H7 (cell line): ENCODE results near the gene MAD2L2. TPM values are rescaled to one million over a fixed set of nuclear protein-coding genes. Genes with fewer than 3 reads are reported as not detected.

Experiments
- DNase-seq: peaks from one replicate; pipeline ENCODE4 v3.0.0; 2012
- H3K27me3 ChIP-seq: 2 replicates; pipeline ENCODE4 v1.6.0; 2011; ENCODE audit warnings: mild to moderate bottlenecking, low read length; ENCODE audit not compliant: control insufficient read depth, insufficient read depth
- H3K36me3 ChIP-seq: replicated peaks from 2 replicates; pipeline ENCODE4 v1.5.1; 2011; ENCODE audit warnings: low read length; ENCODE audit not compliant: control insufficient read depth, insufficient read depth
- H3K4me3 ChIP-seq: 2 replicates; pipeline ENCODE4 v1.5.1; 2011; ENCODE audit warnings: low read depth, mild to moderate bottlenecking, control low read depth, low read length, moderate library complexity; ENCODE audit not compliant: insufficient read depth
- total RNA-seq: library from RNA; depleted of rRNA; stranded (reverse); fragments of >200 nt; shearing (Covaris generic); gene quantifications from 2 replicates; pipeline ENCODE4 v1.2.3, GENCODE V29; 2014

MAD2L2 gene
- total RNA-seq, 1 experiment from 2014 or later: 786 TPM

DNA sequence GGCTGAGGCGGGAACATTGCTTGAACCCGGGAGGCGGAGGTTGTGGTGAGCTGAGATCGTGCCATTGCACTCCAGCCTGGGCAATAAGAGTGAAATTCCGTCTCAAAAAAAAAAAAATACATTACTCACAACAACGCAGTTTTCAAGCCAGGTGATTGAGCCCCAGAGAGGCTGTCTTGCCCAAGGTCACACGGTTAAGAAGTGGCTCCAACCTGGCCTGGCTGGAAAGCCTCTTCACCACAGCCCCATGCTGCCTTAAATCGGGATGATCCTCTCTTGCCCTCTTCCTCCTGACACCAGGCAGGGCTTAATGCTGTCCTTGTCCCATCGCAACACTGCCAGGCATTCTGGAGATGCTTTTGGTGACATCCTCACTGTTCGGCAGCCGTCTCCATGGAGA lies 32.1 kb upstream of the MAD2L2 start:
- peaks cover 6% of the 10 kb centered on the region for H3K36me3 ChIP-seq
- H3K27me3 ChIP-seq: no peaks in the 10 kb centered on the region
- no peak overlapping the region for H3K4me3 ChIP-seq
- DNase-seq: no peak

DNA sequence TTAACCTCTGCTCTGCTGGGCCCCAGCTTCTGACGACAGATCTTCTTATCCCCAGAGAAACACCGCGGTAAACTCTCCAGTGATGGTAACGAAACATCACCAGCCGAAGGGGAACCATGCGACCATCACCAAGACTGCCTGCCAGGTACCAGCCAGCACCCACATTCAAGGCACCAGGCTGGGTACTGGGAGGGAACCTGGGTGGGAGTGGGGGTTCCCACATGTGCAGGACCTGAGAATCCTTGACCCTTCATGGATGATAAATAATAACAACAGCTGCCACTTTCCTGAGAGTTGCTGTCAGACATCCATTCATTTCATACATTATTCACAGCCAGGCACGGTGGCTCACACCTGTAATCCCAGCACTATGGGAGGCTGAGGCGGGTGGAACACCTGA lies 31.3 kb upstream of the MAD2L2 start:
- H3K36me3 ChIP-seq: peaks cover 6% of the 10 kb centered on the region
- no peak for DNase-seq
- H3K4me3 ChIP-seq: no peak overlapping the region
- H3K27me3 ChIP-seq: no peaks in the 10 kb centered on the region

DNA sequence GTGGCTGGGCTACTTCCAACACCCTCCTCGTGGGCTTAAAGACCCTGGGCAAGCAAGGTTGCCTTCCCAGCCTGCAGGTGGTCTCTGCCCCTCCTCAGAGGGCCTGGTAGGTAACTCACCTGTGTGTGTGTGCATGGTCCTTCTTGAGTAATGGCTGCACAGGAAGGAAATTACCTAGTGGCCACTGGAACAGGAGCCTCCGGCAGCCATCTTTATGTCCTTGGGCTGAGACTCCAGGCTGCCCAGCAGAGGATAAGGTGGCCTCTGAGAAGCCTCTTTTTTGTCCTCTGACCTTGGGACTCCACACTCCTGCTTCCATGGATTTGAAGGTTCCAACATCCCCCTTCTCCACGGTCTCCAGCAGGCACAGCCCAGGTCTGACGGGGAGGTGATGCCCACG lies 30.5 kb upstream of the MAD2L2 start:
- Histone ChIP-seq H3K27me3 (no peaks in the 10 kb centered on the region), H3K4me3 (no peak overlapping the region), H3K36me3 (peaks cover 6% of the 10 kb centered on the region)
- DNase-seq: no peak

DNA sequence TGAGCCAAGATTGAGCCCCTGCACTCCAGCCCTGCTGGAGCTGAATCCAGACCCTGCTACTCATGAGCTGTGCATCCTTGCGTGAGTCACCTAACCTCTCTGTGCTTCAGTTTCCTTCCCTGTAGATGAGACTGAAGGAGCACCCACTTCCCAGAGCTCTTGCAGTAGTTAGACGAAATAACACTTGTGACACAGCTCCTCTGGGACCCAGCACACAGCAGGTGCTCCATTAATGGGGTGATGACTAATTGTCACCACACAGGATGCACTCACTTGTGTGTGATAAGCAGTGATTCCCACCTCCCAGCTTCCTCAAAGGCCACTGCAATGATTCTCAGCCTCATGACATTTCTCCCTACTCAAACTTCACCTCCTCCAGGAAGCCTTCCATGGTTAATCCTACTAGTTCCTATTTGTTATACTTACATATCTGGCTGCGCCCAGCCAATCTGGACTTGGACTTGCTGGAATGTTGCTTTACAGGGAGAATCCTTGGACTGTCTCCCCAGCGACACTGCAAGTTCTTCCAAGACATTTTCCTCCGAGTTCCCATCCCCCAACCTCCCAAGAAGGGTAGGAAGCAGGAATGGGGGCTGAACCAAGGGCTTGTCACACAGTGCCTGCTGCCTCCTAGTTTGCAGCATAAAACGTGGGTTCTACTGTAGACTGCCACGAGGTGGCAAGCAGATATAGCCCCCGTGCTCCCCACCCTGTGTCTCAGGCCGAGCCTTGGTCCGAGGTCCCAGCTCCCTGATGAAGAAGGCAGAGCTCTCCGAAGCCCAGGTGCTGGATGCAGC lies 27.8 kb upstream of the MAD2L2 start:
- no peaks in the 10 kb centered on the region for H3K27me3 ChIP-seq
- H3K4me3 ChIP-seq: no peak overlapping the region
- DNase-seq: no peak
- H3K36me3 ChIP-seq: peaks cover 6% of the 10 kb centered on the region

DNA sequence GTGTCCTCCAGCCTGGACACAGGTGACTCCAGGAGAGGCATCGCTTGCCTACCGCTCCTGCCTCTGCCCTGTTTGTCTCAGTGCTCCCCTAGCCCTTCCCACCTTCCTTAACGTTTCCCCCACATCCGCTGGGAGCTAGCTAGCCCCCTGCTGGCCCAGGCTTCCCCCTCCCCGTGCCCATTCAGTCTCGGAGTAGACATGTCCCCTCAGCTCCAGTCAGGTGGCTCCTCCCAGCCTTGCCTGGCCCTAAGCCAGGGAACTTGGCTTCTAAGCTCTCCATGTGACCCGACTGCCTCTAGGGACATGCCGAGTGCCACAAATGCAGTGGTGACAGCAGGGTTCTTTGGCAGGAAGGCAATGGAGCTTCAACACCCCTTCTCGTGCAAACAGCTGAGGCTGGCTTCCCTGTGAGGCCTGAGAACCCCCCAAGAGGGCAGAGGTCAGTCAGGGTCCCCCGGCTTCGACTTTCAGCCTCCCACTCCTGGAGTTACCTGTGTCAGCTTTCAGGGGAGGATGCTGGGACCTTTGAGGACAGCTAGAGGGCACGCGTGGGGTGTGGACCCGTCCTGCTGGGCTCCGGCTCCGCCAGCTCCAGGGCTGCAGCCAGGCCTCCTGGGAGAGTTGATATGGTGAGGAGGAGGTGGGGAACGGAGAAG lies 26.8 kb upstream of the MAD2L2 start:
- Histone ChIP-seq H3K27me3 (no peaks in the 10 kb centered on the region), H3K4me3 (no peak overlapping the region), H3K36me3 (peaks cover 4% of the 10 kb centered on the region; the same call in 1 of the 2 replicates)
- peak; percentile 71 for DNase-seq

DNA sequence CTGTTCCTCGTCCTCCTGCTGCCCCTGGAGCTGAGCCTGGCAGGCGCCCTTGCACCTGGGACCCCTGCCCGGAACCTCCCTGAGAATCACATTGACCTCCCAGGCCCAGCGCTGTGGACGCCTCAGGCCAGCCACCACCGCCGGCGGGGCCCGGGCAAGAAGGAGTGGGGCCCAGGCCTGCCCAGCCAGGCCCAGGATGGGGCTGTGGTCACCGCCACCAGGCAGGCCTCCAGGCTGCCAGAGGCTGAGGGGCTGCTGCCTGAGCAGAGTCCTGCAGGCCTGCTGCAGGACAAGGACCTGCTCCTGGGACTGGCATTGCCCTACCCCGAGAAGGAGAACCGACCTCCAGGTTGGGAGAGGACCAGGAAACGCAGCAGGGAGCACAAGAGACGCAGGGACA lies 25.3 kb upstream of the MAD2L2 start:
- Histone ChIP-seq H3K4me3 (no peak overlapping the region), H3K27me3 (no peaks in the 10 kb centered on the region), H3K36me3 (peaks cover 2% of the 10 kb centered on the region; the same call in 1 of the 2 replicates)
- DNase-seq: peak; percentile 49

DNA sequence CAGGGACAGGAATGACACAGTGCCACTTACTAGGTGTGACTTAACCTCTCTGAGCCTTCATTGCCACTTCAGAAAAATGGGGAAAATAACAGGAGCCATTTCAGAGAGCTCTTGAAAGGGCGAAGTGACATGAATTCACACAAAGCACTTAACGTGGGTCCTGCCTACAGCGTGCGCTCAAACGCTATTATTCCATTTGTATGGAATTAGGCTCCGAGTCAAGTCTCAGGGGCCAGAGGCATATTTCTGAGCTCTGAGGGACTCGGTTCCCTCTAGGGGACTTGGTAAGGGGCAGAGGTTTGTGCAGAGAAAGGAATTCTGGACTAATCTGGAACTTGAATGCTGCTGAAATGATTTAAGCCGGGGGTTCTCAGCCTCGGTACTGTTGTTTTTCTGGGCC lies 24.6 kb upstream of the MAD2L2 start:
- no peak overlapping the region for H3K4me3 ChIP-seq

DNA sequence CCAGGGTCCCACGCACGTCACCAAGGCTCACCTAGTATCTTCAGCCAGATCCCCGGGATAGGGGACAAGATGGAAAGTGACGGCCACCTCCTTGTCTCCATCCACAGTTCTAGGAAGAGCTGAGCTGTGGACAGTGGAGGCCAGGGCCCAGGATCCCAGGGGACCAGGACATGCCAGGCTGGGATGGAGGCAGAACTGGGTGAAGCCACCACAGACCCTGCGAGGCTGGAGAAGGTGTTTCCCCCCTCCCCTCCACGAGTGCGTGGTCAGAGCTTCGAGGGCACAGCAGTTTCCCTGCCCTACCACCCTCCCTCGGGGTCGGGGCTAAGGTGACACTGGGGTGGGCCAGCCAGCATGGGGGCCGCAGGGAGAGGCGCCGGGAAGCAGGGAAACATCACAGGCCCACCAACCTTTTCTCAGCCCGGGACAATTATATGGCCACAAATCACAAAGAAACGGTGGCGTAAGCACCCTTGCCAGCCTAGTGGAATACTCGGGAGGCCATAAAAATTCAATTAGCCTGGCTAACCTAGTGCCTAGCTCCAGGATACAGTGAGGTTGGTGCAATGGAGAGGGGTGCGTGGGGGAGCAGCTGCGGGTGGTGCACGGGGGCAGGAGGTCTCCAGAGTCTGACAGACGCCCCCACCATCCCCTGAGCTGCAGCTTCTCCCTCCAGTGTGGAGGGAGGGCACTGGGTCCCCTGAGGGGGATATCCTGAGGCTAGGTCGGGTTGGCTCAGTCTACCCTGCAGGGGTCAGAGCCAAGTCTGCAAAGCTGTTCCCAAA lies 23.9 kb upstream of the MAD2L2 start:
- H3K4me3 ChIP-seq: no peak overlapping the region
- H3K36me3 ChIP-seq: peaks cover 2% of the 10 kb centered on the region; the same call in 1 of the 2 replicates
- DNase-seq: peak; percentile 83
- no peaks in the 10 kb centered on the region for H3K27me3 ChIP-seq

More for the DNA sequence above, 24.6 kb upstream of the MAD2L2 start:
- H3K27me3 ChIP-seq: no peaks in the 10 kb centered on the region
- H3K36me3 ChIP-seq: peaks cover 2% of the 10 kb centered on the region; the same call in 1 of the 2 replicates
- DNase-seq: no peak

DNA sequence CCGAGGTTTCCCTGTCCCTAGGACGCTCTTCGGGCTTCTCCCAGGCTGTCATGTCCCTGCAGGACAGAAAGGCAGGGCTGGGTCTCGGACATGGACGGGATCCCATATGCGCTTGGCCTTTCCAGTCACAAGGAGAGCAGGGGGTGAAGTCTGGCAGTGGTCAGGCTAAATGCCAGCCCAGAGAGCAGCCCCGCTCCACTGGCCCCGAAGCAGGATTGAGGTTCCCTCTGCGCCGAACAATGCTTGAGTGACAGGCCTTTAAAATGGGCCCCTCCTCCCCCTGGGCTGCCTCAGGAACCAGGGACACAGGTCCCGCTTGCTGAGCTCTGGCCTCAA lies 23.2 kb upstream of the MAD2L2 start:
- Histone ChIP-seq H3K4me3 (no peak overlapping the region), H3K27me3 (no peaks in the 10 kb centered on the region), H3K36me3 (no peaks in the 10 kb centered on the region)
- peak; percentile 86 for DNase-seq

DNA sequence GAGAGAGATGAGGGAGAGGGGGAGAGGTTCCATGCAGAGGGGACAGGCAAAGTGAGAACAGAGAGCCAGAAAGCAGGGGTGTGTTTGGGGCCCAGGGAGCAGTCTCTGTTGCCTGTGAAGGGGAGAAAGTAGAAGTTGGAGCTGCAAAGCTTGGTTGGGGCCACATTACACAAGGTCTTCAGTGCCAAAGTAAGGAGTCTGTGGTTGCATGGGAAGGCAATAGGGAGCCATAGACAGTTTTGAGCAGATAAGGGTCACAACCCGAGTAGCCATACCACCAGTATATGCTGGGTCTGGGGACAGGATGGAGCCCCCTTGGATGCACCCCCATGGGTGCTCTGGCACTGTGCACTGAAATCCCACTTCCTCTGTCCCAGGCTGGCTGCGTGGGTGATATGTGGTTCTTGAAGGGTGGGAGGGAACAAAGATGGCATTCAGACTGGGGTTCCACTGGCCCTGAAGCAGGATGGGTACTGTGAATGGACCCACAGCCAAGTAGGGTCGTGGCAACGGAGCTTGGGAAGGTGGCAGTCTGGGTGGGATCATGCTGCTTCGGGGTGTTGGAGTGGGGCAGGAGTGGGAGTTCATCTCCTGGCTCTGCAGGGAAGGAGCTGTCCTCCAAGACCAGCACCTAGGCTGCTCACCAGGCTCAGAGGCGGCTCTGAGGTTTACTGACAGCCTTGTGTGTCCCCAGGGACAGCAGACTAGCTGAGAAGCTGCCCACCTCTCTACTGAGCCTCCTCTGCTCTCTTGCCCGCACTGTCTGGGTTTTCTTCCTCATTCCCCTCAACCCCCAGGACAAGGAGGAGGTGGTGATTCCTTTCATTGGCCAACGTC lies 22.6 kb upstream of the MAD2L2 start:
- no peaks in the 10 kb centered on the region for H3K36me3 ChIP-seq
- DNase-seq: no peak
- H3K4me3 ChIP-seq: no peak overlapping the region
- H3K27me3 ChIP-seq: no peaks in the 10 kb centered on the region

DNA sequence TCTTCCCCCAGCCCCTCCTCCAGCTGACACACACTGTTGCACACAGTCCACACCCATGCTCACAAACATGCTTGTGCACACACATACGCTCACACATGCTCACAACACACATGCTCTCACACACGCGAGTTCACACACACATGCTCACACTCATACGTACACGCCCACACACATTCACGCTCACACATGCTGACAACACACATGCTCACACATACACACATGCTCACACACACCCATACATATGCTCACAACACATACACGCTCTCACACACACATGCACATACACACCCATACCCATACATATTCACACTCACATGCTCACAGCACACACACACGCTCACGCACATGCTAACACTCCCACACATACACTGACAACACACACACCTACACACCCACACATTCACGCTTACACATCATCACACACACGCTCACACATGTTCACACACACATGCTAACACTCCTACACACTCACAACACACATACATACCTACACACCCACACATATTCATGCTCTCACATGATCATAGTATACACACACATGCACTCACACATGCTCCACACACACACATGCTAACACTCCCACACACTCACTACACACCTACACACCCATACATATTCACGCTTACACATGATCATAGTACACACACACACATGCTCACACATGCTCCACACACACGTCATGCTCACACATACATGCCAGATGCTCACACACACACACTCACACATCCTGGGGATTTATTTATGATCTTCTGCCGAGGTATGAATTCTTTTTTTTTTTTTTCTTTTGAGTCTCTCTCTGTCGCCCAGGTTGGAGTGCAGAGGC lies 21.2 kb upstream of the MAD2L2 start:
- no peak for DNase-seq
- Histone ChIP-seq H3K36me3 (no peaks in the 10 kb centered on the region), H3K27me3 (no peaks in the 10 kb centered on the region), H3K4me3 (no peak overlapping the region)

DNA sequence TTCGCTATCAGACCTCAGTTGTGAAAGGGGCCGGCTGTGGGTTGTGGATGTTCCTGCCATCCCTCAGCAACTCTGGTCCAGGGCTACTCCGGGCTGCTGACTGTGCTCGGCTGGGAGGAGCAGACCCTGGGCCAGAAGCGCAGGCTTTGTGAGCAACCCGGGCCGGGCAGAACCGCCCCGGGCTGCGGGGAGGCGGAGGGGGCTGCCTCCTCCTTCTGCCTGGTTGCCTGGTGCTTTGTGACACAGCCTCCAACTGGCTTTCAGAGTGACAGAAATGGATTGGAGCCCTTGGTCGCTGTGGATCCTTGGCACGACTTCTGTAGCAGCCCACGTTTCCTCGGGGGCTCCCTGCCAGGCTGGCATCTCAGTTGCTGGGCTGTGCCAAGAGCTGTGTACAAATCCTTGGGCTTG lies 20.6 kb upstream of the MAD2L2 start:
- Histone ChIP-seq H3K4me3 (no peak overlapping the region), H3K27me3 (no peaks in the 10 kb centered on the region), H3K36me3 (no peaks in the 10 kb centered on the region)
- peak; percentile 62 for DNase-seq

DNA sequence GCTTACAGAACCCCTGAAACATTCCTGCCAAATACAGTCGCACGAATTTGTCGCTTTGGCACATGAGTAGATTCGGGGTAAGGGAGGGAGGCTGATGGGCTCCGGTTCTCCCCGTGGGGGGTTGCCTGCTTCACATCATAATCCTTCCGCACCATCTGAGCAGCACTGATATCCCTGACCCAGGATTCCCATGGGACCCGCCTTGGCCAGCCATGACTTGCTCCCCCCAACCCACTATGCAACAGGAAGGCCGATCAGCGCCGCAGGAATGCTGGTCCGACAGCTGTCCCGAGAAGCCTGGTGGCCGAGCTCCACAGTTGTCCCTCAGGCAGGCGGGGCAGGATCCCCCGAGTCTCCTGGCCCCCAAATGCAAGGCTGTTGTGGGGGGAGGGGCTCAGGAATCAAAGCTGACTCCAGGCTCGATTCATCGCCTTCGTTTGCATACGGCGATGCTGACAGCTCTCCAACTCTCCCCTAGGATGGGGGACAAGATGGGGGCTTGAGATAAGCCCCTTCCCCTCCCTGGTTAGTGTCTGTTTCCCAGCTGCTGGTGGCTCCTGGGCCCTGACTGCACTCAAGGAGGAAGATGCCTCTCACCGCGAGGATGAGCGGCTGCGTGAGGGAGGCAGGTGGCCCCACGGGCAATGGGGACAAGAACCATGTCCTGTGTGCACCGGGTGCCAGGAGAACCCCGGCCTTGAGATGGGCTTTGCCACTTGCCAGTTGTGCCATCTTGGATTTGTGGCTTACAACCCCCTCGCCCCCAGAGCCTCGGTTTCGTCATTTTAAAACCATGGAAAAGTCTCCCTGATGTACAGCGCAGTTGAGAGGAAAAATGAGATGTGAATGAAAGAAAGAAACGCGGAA lies 19.9 kb upstream of the MAD2L2 start:
- DNase-seq: peak; percentile 70
- Histone ChIP-seq H3K36me3 (no peaks in the 10 kb centered on the region), H3K4me3 (no peak overlapping the region), H3K27me3 (no peaks in the 10 kb centered on the region)
